Peyer's patch (tissue), 4 donors: ENCODE data around the gene UBE4B.

Experiments used
- POLR2A ChIP-seq, 2 donors: fragments of 450-650 bp; IDR thresholded peaks; one replicate each; pipeline ENCODE4 v1.5.1; 2017; ENCODE audit warnings: antibody characterized with exemption in 2 of 2, mild to moderate bottlenecking in 2 of 2, moderate library complexity in 2 of 2
- TF ChIP-seq, protein P1 (sequence below), 6 experiments: fragments of 450-650 bp in 4 of 6; fragments of 200-600 bp in 2 of 6; sonication (generic) in 1 of 6; IDR thresholded peaks; one replicate each; pipeline ENCODE4 v1.5.1; 2017 to 2019; ENCODE audit warnings: antibody characterized with exemption in 6 of 6, mild to moderate bottlenecking in 3 of 6, moderate library complexity in 1 of 6

DNA sequence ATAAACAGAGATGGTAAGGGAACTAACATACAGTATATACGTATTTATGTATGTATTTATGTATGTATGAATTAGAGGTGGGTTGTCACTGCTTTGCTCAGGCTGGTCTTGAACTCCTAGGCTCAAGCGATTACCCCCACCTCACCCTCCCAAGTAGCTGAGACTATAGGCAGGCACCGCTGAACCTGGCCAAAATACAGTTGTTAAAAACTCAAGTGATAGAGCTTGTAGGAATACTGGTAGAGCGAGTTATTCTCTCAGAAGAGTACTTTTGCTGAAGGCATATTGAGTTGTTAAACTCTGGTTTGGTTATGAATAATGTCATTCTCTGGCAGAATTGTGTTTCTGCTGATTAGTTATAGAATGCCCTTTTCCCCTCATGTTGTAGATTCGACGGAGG is 38.9 kb downstream of the UBE4B start:
- no peak for TF ChIP-seq POLR2A (IDR thresholded peaks at IDR 0.05)
- TF ChIP-seq, protein P1, sequence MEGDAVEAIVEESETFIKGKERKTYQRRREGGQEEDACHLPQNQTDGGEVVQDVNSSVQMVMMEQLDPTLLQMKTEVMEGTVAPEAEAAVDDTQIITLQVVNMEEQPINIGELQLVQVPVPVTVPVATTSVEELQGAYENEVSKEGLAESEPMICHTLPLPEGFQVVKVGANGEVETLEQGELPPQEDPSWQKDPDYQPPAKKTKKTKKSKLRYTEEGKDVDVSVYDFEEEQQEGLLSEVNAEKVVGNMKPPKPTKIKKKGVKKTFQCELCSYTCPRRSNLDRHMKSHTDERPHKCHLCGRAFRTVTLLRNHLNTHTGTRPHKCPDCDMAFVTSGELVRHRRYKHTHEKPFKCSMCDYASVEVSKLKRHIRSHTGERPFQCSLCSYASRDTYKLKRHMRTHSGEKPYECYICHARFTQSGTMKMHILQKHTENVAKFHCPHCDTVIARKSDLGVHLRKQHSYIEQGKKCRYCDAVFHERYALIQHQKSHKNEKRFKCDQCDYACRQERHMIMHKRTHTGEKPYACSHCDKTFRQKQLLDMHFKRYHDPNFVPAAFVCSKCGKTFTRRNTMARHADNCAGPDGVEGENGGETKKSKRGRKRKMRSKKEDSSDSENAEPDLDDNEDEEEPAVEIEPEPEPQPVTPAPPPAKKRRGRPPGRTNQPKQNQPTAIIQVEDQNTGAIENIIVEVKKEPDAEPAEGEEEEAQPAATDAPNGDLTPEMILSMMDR (IDR thresholded peaks at IDR 0.05) = no peak
